Ovary (tissue), 9 donors: ENCODE results near the gene CCBE1. TPM values are rescaled to one million over a fixed set of nuclear protein-coding genes. Genes with fewer than 3 reads are reported as not detected.

ENCODE experiments used
- DNase-seq, 5 donors: peaks; one replicate each; pipeline ENCODE4 v3.0.0-alpha.2; 2019 to 2020
- H3K27ac ChIP-seq, 2 donors: fragments of 200-600 bp; one replicate each; pipeline versions ENCODE4 v1.5.1 to v1.8.0; 2019 to 2022
- H3K27me3 ChIP-seq: fragments of 200-600 bp; one replicate; pipeline ENCODE4 v1.8.0; 2022
- H3K36me3 ChIP-seq: fragments of 200-600 bp; sonication (generic); one replicate; pipeline ENCODE4 v1.5.1; 2019
- H3K4me1 ChIP-seq: one replicate; pipeline ENCODE4 v1.8.1; 2013; ENCODE audit warnings: mild to moderate bottlenecking, moderate library complexity; ENCODE audit not compliant: insufficient read depth
- H3K4me3 ChIP-seq: fragments of 200-600 bp; sonication (generic); one replicate; pipeline ENCODE4 v1.5.1; 2017
- H3K9me3 ChIP-seq, 2 donors: fragments of 200-600 bp in 1 of 2; sonication (generic) in 1 of 2; one replicate each; pipeline versions ENCODE4 v1.5.1 to v1.8.1; 2013 to 2019; ENCODE audit warnings: mild to moderate bottlenecking in 1 of 2, moderate library complexity in 1 of 2
- EP300 ChIP-seq: sonication (generic); formaldehyde crosslinking; IDR thresholded peaks from one replicate; pipeline ENCODE4 v1.6.1; 2017; ENCODE audit warnings: antibody characterized with exemption
- POLR2A ChIP-seq: fragments of 450-650 bp; IDR thresholded peaks from one replicate; pipeline ENCODE4 v1.6.1; 2017; ENCODE audit warnings: antibody characterized with exemption, mild to moderate bottlenecking, moderate library complexity
- WGBS, 3 donors: extraction: QIAGEN DNeasy Blood & Tissue Kit in 1 of 3; methylation state at CpG; one replicate each; pipeline versions ENCODE4 v1.1.5 to v1.1.7; 2013 to 2017; 5-methylcytosine and 5-hydroxymethylcytosine counted together
- intact Hi-C, 4 donors: fragments of 100-400 bp; cut with DNase I; formaldehyde crosslinking; loops; one replicate each; pipeline versions ENCODE4 v1.11.0 to v1.15.1; 2022 to 2023
- polyA plus RNA-seq, 2 donors: library from polyadenylated mRNA; stranded (reverse); fragments of 200-250 nt in 1 of 2; fragments of 350-450 nt in 1 of 2; fragmentation: Illumina TruSeq in 1 of 2; extraction: RNeasy Lipid Tissue Mini Kit (QIAGEN cat#74804) in 1 of 2; gene quantifications; one replicate each; pipeline ENCODE4 v1.2.3, GENCODE V29; 2013 to 2014
- total RNA-seq, 7 donors: library from RNA; depleted of rRNA in 2 of 7; stranded (reverse); fragments of >200 nt in 2 of 7; fragmentation: NEBNext Ultra II Directional in 3 of 7; extraction: Animal tissue kit (Norgen Biotek cat#: 25700) in 3 of 7; gene quantifications; one replicate each; pipeline versions ENCODE4 v1.1.0 to v1.2.4, GENCODE V29; 2016 to 2023
- TF ChIP-seq, protein P1 (sequence below), 3 donors: fragments of 450-650 bp in 2 of 3; fragments of 200-600 bp in 1 of 3; IDR thresholded peaks; one replicate each; pipeline versions ENCODE4 v1.5.1 to v1.8.0; 2016 to 2022; ENCODE audit warnings: antibody characterized with exemption in 3 of 3, mild to moderate bottlenecking in 1 of 3
- donor health status: DM: no; HTN: no; CAD: no; lungs with moderate emphysema.
- donor health status: DM: no; HTN: no; CAD: no.
- donor health status: Bipolar disorder and iron deficiency.
- donor health status: DM: yes; HTN: yes; CAD: no.
- donor health status: DM: no; HTN: no; CAD: no.
- donor health status: DM: yes; HTN: yes; CAD: no.

Gene CCBE1
- total and polyA plus RNA-seq, 9 donors = 15.9 to 109 (median 43.9) TPM

DNA sequence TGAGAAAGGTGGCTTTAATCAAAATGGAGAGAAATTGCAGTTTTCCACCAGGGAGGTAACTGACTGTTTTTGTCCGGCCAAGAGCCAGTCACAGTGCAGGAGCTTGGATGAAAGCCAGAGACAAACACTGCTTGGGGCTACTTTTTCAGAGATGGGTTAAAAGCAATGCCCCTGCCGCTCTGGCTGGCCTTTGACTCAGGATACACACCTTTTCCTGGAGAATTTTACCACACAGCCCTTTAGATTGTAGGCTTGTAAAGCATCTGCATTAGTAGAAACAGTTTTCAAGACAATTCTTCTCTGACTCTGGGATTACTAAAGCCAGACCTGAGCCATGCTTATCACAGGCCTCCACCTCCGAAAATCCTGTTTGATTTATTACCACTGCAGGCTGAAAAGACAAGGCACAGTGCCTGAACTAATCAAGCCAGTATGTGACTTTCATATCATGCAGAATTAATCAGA lies 79.7 kb downstream of the CCBE1 start:
- Histone ChIP-seq H3K27ac (no peak overlapping the region), H3K27me3 (no peaks in the 10 kb centered on the region), H3K4me3 (no peak overlapping the region), H3K9me3 (no peaks in the 10 kb centered on the region), H3K36me3 (no peaks in the 10 kb centered on the region), H3K4me1 (peaks cover 32% of the 10 kb centered on the region)
- DNase-seq = no peak
- 43 to 52% (median 48%) methylated on average over 3 of the region's 3 CpGs for WGBS, 3 donors
- intact Hi-C loops = loop anchor here in 1 of 4 donors (10.0 kb wide), 1 partner anchor 103 kb away; no protein-coding TSS in a partner anchor
- TF ChIP-seq, protein P1, sequence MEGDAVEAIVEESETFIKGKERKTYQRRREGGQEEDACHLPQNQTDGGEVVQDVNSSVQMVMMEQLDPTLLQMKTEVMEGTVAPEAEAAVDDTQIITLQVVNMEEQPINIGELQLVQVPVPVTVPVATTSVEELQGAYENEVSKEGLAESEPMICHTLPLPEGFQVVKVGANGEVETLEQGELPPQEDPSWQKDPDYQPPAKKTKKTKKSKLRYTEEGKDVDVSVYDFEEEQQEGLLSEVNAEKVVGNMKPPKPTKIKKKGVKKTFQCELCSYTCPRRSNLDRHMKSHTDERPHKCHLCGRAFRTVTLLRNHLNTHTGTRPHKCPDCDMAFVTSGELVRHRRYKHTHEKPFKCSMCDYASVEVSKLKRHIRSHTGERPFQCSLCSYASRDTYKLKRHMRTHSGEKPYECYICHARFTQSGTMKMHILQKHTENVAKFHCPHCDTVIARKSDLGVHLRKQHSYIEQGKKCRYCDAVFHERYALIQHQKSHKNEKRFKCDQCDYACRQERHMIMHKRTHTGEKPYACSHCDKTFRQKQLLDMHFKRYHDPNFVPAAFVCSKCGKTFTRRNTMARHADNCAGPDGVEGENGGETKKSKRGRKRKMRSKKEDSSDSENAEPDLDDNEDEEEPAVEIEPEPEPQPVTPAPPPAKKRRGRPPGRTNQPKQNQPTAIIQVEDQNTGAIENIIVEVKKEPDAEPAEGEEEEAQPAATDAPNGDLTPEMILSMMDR (IDR thresholded peaks at IDR 0.05) = no peak
- TF ChIP-seq POLR2A = no peak
- no peak for TF ChIP-seq EP300

DNA sequence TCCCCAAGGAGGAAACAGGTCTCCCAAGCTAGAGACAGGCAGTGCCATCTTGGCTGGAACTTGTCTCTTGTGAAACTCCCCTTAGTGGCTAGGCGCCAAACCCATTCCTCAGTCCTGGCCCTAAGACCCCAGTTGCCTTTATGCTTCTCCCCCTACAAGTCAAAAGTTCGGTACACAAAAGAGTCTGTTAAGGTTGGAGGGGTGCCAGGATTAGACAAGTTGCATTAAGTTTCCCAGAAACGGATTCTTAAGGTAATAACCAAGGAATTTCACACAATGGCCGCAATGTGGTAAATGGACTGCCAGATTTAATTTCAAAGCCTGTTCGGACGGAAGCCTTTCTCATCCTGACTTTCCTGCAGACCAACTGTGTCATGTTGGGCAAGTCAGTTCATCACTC lies 80.7 kb downstream of the CCBE1 start:
- no peak overlapping the region for H3K4me3 ChIP-seq
- DNase-seq = peak in 1 of 5 donors; percentile 40
- H3K9me3 ChIP-seq = no peaks in the 10 kb centered on the region
- intact Hi-C loops = loop anchor here in 1 of 4 donors (10.0 kb wide), 1 partner anchor 102 kb away; no protein-coding TSS in a partner anchor
- no peak overlapping the region for H3K27ac ChIP-seq
- TF ChIP-seq, protein P1 (IDR thresholded peaks at IDR 0.05) = no peak
- TF ChIP-seq POLR2A (no peak), EP300 (no peak)
- H3K4me1 ChIP-seq = peaks cover 33% of the 10 kb centered on the region
- H3K36me3 ChIP-seq = no peaks in the 10 kb centered on the region
- H3K27me3 ChIP-seq = no peaks in the 10 kb centered on the region
- WGBS, 3 donors = 71 to 78% (median 78%) methylated on average over 6 of the region's 6 CpGs

DNA sequence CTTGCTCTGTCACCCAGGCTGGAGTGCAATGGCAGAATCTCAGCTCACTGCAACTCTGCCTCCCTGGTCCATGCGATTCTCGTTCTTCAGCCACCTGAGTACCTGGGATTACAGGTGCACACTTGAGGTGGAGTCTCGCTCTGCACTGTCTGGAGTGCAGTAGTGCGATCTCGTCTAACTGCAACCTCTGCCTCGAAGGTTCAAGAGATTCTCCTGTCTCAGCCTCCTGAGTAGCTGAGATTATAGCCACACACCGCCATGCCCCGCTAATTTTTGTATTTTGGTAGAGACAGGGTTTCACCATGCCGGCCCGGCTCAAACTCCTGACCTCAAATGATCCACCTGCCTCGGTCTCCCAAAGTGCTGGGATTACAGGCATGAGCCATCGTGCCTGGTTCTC lies 83.3 kb downstream of the CCBE1 start:
- no peak overlapping the region for H3K4me3 ChIP-seq
- no peak for DNase-seq
- no peaks in the 10 kb centered on the region for H3K36me3 ChIP-seq
- intact Hi-C loops = loop anchor here in 1 of 4 donors (10.0 kb wide), 1 partner anchor 99 kb away; no protein-coding TSS in a partner anchor
- WGBS, 3 donors = 94 to 98% (median 97%) methylated on average over 12 of the region's 12 CpGs
- H3K4me1 ChIP-seq = peaks cover 25% of the 10 kb centered on the region
- H3K27me3 ChIP-seq = no peaks in the 10 kb centered on the region
- no peaks in the 10 kb centered on the region for H3K9me3 ChIP-seq
- TF ChIP-seq, protein P1 (IDR thresholded peaks at IDR 0.05) = no peak
- TF ChIP-seq EP300 (no peak), POLR2A (no peak)
- no peak overlapping the region for H3K27ac ChIP-seq

DNA sequence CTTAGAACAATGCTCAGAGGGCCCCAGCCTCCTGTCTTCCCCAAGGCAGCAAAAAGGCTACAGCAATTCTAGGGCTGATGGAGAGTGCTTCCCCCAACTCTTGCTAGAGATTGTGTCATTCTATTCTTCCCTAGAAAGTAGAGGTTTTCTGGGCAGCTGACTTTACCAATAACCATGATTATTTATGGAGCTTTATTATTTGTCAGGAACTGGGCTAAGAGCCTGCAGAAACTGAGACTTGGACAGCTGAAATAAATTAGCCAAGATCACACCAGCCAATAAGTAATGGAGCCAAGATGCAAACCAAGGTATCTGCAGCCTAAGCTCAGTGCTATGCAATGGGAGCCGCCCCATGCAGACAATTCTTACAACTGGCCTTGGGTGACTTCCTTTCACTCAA lies 84.8 kb downstream of the CCBE1 start:
- Histone ChIP-seq H3K36me3 (no peaks in the 10 kb centered on the region), H3K4me1 (peaks cover 25% of the 10 kb centered on the region), H3K27ac (no peak overlapping the region), H3K27me3 (no peaks in the 10 kb centered on the region), H3K4me3 (no peak overlapping the region), H3K9me3 (no peaks in the 10 kb centered on the region)
- intact Hi-C loops = loop anchor here in 1 of 4 donors (10.0 kb wide), 1 partner anchor 98 kb away; no protein-coding TSS in a partner anchor
- no peak for DNase-seq
- TF ChIP-seq, protein P1 (IDR thresholded peaks at IDR 0.05) = no peak
- TF ChIP-seq POLR2A = no peak
- no peak for TF ChIP-seq EP300
- WGBS, 3 donors = 12 to 25% (median 23%) methylated on average over 1 of the region's 1 CpG
